Pancreas (tissue), 10 donors: ENCODE data around the gene KCTD6. TPM values are rescaled to one million over a fixed set of nuclear protein-coding genes. Genes with fewer than 3 reads are reported as not detected.

Experiments
- ATAC-seq, 4 donors: fragments of 200-7000 bp; cut with Tn5 transposase; one replicate each; pipeline versions ENCODE4 v1.8.0 to v1.9.1; 2020; ENCODE audit warnings: mild to moderate bottlenecking in 4 of 4, moderate library complexity in 4 of 4
- DNase-seq, 6 donors: peaks; one replicate each; pipeline ENCODE4 v3.0.0-alpha.2; 2020
- FAIRE-seq: peaks from 2 replicates; lab custom pipeline; 2012; peaks lifted over from hg19 to GRCh38; lab: Jason Lieb, UNC
- H3K27ac ChIP-seq, 4 donors: fragments of 200-600 bp; sonication (generic); 1 replicate in 3 of 4; 2 replicates in 1 of 4; pipeline versions ENCODE4 v1.5.0 to v1.8.0; 2020
- H3K27me3 ChIP-seq, 4 donors: fragments of 200-600 bp; one replicate each; pipeline ENCODE4 v1.8.0; 2021
- H3K36me3 ChIP-seq, 3 donors: fragments of 200-600 bp; sonication (generic) in 1 of 3; one replicate each; pipeline versions ENCODE4 v1.5.0 to v1.8.0; 2020 to 2021
- H3K4me1 ChIP-seq, 3 donors: fragments of 200-600 bp; one replicate each; pipeline ENCODE4 v1.8.0; 2021
- H3K4me3 ChIP-seq, 4 donors: fragments of 200-600 bp; sonication (generic) in 2 of 4; one replicate each; pipeline versions ENCODE4 v1.5.0 to v1.8.0; 2020 to 2021
- H3K9me3 ChIP-seq, 4 donors: fragments of 200-600 bp; one replicate each; pipeline ENCODE4 v1.8.0; 2021
- CTCF ChIP-seq, 4 donors: fragments of 200-600 bp; sonication (generic) in 3 of 4; IDR thresholded peaks; one replicate each; pipeline versions ENCODE4 v1.5.0 to v1.8.0; 2021; ENCODE audit warnings: antibody characterized with exemption in 4 of 4
- WGBS, 2 donors: extraction: QIAGEN DNeasy Blood & Tissue Kit; methylation state at CpG; one replicate each; pipeline ENCODE4 v1.1.7; 2013; 5-methylcytosine and 5-hydroxymethylcytosine counted together
- intact Hi-C, 3 donors: fragments of 100-400 bp; cut with DNase I; formaldehyde crosslinking; loops; one replicate each; pipeline versions ENCODE4 v1.11.1 to v1.14.2; 2022
- polyA plus RNA-seq, 2 donors: library from polyadenylated mRNA; stranded (reverse); fragments of 200-250 nt; gene quantifications; one replicate each; pipeline ENCODE4 v1.2.3, GENCODE V29; 2013
- total RNA-seq, 6 donors: library from RNA; stranded (reverse); fragmentation: NEBNext Ultra II Directional in 4 of 6; extraction: Animal tissue kit (Norgen Biotek cat#: 25700) in 4 of 6; gene quantifications; one replicate each; pipeline versions ENCODE4 v1.2.1 to v1.2.4, GENCODE V29; 2021 to 2023
- donor health status: healthy with polysubstance abuse.
- donor health status: DM: no; HTN: no; CAD: no; lungs with moderate emphysema.
- donor health status: DM: no; HTN: no; CAD: no.
- donor health status: control.
- donor health status: control.
- donor health status: Bipolar disorder and iron deficiency.
- donor health status: DM: yes; HTN: yes; CAD: no.
- donor health status: DM: no; HTN: no; CAD: no.
- donor health status: DM: no; HTN: no; CAD: no.
- donor health status: DM: yes; HTN: yes; CAD: no.

The KCTD6 gene
- total and polyA plus RNA-seq, 8 donors: 2.2 to 13.8 (median 4.4) TPM

GRCh38 chr3:58529516-58530353, 37.8 kb downstream of the KCTD6 start:
- FAIRE-seq: no peak
- Histone ChIP-seq H3K36me3 (no peaks in the 10 kb centered on the region), H3K27me3 (no peaks in the 10 kb centered on the region), H3K4me1 (peaks cover 3 to 7% (median 7%) of the 10 kb centered on the region in 3 donors), H3K27ac (no peak overlapping the region), H3K4me3 (no peak overlapping the region), H3K9me3 (no peaks in the 10 kb centered on the region)
- intact Hi-C loops: no loop called here
- no peak for ATAC-seq
- WGBS, 2 donors: 85 to 89% methylated on average over 15 of the region's 15 CpGs
- DNase-seq: no peak
- no peak for TF ChIP-seq CTCF (IDR thresholded peaks at IDR 0.05)

GRCh38 chr3:58530354-58530865, 38.5 kb downstream of the KCTD6 start:
- DNase-seq: peak in 1 of 6 donors; percentile 66
- intact Hi-C loops: no loop called here
- Histone ChIP-seq H3K27me3 (no peaks in the 10 kb centered on the region), H3K36me3 (no peaks in the 10 kb centered on the region), H3K27ac (no peak overlapping the region), H3K4me1 (peaks cover 4 to 7% (median 7%) of the 10 kb centered on the region in 3 donors), H3K4me3 (no peak overlapping the region), H3K9me3 (no peaks in the 10 kb centered on the region)
- no peak for ATAC-seq
- WGBS, 2 donors: 90 to 95% methylated on average over 13 to 18 of the region's 18 CpGs
- no peak for TF ChIP-seq CTCF (IDR thresholded peaks at IDR 0.05)
- FAIRE-seq: no peak

- no peak for TF ChIP-seq CTCF (IDR thresholded peaks at IDR 0.05)
- intact Hi-C loops: no loop called here
- Histone ChIP-seq H3K4me1 (peaks cover 15 to 18% (median 15%) of the 10 kb centered on the region in 3 donors), H3K9me3 (no peaks in the 10 kb centered on the region), H3K36me3 (no peaks in the 10 kb centered on the region), H3K4me3 (no peak overlapping the region), H3K27me3 (no peaks in the 10 kb centered on the region), H3K27ac (no peak overlapping the region)
- DNase-seq (no peak), ATAC-seq (no peak), FAIRE-seq (no peak)
- 95 to 96% methylated on average over 7 of the region's 7 CpGs for WGBS, 2 donors
These were observed 39.7 kb downstream of the KCTD6 start for GRCh38 chr3:58531555-58531954.

- no peak for TF ChIP-seq CTCF (IDR thresholded peaks at IDR 0.05)
- ATAC-seq: no peak
- no peak for DNase-seq
- Histone ChIP-seq H3K27ac (no peak overlapping the region), H3K4me1 (peaks cover 19 to 22% (median 19%) of the 10 kb centered on the region in 3 donors), H3K9me3 (no peaks in the 10 kb centered on the region), H3K27me3 (no peaks in the 10 kb centered on the region), H3K4me3 (no peak overlapping the region), H3K36me3 (no peaks in the 10 kb centered on the region)
- no peak for FAIRE-seq
- intact Hi-C loops: no loop called here
- 77 to 79% methylated on average over 2 of the region's 2 CpGs for WGBS, 2 donors
These were observed 40.1 kb downstream of the KCTD6 start for GRCh38 chr3:58531956-58532355.

GRCh38 chr3:58532794-58533220, 40.9 kb downstream of the KCTD6 start:
- ATAC-seq (peak; percentile 67 to 79 (median 72)), FAIRE-seq (no peak)
- intact Hi-C loops: no loop called here

More at GRCh38 chr3:58532794-58533220, 40.9 kb downstream of the KCTD6 start:
- Histone ChIP-seq H3K4me1 (peaks cover 25 to 29% (median 26%) of the 10 kb centered on the region in 3 donors), H3K27ac (peak overlapping the region in 1 of 4 donors; percentile 14), H3K27me3 (no peaks in the 10 kb centered on the region), H3K36me3 (no peaks in the 10 kb centered on the region), H3K4me3 (no peak overlapping the region), H3K9me3 (no peaks in the 10 kb centered on the region)
- TF ChIP-seq CTCF (IDR thresholded peaks at IDR 0.05): peak; percentile 88 to 91 (median 90)
- WGBS, 2 donors: 13 to 15% methylated on average over 11 of the region's 11 CpGs
- peak; percentile 56 to 88 (median 76) for DNase-seq
